ENCODE data around the gene HIGD1C.
"Not testable (repeated sequence)": the region's sequence is repeated elsewhere in the genome, so short reads cannot be mapped to it uniquely, and the experiment has no call there.

Gene HIGD1C

DNA sequence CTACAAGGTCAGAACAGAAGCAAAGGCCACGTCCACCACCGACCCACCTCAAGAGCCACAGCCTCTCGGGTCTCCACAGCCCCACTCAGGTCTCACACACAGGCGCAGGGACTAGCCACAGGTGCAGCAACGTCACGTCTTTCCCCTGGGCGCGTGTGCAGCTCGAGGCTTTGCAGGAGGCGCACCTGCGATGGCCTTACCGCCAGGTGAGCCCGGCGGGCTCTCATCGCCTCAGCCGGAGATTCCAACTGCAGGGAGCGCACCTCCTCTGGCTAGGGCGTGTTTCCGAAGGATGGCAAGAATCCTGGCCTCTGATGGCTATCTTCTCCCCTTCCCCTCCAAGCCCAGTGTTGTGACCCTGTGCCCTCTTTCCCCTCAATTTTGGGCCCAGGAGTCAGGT, at the start of gene HIGD1C:
TSS of gene HIGD1C (plus strand) at position 35 of the 400 bp plus-strand sequence. CDS start 1,455 bp downstream, outside the sequence.
- DNase-seq: no peak

- not testable (repeated sequence) for DNase-seq
These were observed 43.9 kb upstream of the HIGD1C start for GRCh38 chr12:50908479-50908878.

DNA sequence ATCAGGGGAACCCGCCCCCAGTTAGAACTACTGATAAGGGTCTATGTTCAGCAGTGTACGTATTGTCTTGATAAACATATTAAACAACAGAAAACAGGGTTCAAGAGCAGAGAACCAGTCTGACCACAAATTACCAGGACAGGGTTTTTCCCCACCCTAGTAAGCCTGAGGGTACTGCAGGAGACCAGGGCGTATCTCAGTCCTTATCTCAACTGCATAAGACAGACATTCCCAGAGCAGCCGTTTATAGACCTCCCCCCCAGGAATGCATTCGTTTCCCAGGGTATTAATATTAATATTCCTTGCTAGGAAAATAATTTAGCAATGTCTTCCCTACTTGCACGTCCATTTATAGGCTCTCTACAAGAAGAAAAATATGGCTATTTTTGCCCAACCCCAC, 40.0 kb upstream of the HIGD1C start:
- DNase-seq: not testable (repeated sequence)

DNA sequence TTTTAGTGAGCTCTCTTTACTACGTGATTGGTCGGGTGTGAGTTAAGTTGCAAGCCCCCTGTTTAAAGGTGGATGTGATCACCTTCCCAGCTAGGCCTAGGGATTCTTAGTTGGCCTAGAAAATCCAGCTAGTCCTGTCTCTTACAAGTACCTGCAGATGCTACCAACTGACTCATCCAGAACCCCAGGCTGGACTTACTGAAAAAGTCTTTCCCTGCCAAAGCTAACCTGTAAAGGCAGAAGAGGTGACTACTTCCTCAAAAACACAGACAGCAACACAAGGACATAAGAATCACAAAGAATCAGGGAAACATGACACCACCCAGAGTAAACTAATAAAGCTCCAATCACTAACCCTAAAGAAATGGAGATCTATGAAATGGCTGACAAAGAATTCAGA, 39.1 kb upstream of the HIGD1C start:
- DNase-seq: no peak

- no peak for DNase-seq
These were observed 37.4 kb upstream of the HIGD1C start for GRCh38 chr12:50914872-50915484.

- DNase-seq: no peak
These were observed 36.1 kb upstream of the HIGD1C start for GRCh38 chr12:50916292-50916691.

GRCh38 chr12:50918584-50919316, 33.6 kb upstream of the HIGD1C start:
- DNase-seq: no peak

GRCh38 chr12:50922820-50923219, 29.5 kb upstream of the HIGD1C start:
- DNase-seq: no peak

- DNase-seq: no peak
These were observed 28.8 kb upstream of the HIGD1C start for GRCh38 chr12:50923361-50924130.

GRCh38 chr12:50924131-50924438, 28.3 kb upstream of the HIGD1C start:
- DNase-seq: no peak

DNA sequence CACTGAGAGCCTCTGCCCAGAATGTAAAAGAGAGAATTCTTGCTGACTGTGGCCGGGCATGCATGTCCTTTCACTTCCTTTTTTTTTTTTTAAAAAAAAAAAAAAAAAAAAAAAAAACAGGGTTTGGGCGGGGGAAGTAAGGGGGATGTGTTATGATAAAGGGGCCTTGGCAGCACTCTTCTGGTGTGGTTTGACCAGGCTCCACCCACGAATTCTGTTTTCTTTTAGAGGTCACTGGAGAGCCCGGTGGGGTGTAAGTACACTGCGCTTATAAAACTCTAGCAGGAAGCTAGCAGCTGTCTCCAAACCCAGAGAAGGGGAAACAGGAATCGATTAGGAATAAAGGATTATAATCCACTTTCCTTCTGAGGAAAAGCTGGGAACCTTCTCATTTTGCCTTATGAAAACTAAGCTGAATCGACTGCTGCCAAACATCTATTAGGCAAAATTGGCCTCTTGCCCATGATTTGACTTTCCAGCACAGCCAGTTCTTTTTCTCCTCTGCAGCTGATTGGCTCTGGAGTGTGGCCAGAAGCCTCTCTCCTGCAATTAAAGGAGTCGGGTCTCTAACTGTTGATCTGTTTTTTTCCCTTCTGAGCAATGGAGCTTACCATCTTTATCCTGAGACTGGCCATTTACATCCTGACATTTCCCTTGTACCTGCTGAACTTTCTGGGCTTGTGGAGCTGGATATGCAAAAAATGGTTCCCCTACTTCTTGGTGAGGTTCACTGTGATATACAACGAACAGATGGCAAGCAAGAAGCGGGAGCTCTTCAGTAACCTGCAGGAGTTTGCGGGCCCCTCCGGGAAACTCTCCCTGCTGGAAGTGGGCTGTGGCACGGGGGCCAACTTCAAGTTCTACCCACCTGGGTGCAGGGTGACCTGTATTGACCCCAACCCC, 27.7 kb upstream of the HIGD1C start:
- no peak for DNase-seq

GRCh38 chr12:50925342-50925651, 27.0 kb upstream of the HIGD1C start:
- DNase-seq: no peak

- no peak for DNase-seq
These were observed 26.4 kb upstream of the HIGD1C start for GRCh38 chr12:50925920-50926319.

- DNase-seq: no peak
These were observed 25.9 kb upstream of the HIGD1C start for GRCh38 chr12:50926415-50926814.

- not testable (repeated sequence) for DNase-seq
These were observed 25.4 kb upstream of the HIGD1C start for GRCh38 chr12:50926932-50927331.

DNA sequence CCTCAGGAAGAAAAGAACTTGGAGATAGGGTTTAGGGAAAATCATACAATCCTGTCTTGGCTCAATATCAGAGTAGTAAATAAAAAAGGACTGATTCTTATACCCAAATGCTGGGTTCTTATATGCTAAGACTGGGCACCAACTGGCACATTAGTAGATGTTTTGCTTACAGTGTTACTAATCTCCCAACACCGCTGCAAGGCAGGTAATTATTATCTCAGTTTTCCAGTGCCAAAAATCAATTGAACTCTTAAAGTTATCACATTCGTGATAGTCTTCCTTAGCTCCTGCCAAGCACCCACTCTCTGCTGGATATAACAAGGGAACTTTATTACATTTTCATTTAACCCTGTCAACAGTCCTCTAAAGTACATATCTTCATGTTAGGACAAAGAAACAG, 25.0 kb upstream of the HIGD1C start:
- DNase-seq: no peak

DNA sequence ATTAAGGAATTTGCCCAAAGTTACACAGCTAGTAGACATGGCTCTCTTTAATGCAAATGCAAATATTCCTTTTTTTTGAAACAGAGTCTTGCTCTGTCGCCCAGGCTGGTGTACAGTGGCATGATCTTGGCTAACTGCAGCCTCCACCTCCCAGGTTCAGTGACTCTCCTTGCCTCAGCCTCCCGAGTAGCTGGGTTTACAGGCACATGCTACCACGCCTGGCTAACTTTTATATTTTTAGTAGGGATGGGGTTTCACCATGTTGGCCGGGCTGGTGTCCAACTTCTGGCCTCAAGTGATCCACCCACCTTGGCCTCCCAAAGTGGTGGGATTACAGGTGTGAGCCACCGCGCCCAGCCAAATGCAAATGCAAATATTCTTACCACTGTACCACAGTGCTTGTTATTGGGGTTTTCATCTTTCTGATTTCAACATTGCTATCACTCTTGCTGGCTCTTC, 24.5 kb upstream of the HIGD1C start:
- DNase-seq: no peak

DNA sequence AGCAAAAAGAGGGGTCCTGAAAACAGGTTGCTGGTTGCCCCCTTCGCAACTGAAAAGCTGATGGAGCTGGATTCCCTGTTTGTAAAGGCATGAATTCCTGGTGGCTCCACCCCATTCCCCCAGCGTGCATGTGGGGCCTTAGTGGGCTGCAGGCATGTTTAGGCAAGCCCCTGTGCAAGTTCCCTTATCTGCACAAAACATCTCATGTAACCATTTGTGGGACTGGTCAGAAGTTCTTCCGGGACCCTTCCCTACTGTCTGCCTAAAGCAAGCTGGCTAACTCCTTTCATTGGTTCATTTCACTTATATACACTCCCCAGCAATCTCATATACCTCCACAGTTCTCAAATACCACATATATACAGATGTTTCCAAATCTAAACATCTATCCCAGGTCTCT, 24.0 kb upstream of the HIGD1C start:
- no peak for DNase-seq

GRCh38 chr12:50929831-50930230, 22.5 kb upstream of the HIGD1C start:
- no peak for DNase-seq

- not testable (repeated sequence) for DNase-seq
These were observed 21.9 kb upstream of the HIGD1C start for GRCh38 chr12:50930477-50930876.

DNA sequence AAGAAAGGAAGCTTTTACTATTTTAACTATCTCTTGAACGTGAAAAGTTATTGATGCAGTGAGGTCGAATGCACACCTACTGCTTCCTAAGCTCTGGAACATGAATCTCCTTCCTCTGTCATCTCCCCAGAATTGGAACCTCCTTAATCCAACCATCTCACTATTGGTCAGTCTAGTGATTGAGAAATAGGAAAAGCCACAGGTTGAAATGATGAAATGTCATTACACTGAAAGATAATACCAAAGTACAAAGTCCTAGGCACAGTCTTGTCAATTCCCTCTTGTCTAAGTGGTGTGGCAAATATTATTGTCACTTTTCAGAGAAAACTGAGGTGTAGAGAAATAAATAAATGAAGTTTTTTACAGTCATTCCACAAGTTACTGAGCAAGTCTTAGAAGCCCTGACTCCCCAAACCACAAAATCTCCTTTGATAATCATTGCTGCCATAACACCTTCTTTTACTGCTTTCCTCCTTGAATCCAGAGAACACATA, 19.5 kb upstream of the HIGD1C start:
- DNase-seq: no peak

GRCh38 chr12:50933459-50934124, 18.8 kb upstream of the HIGD1C start:
- no peak for DNase-seq
